GM18520 (cell line): ENCODE data around the gene CST1.

Experiments
- ATAC-seq: cut with Tn5 transposase; IDR thresholded peaks from one replicate; pipeline ENCODE4 v1.9.1; 2021; ENCODE audit not compliant: unreplicated experiment

CST1 gene

DNA sequence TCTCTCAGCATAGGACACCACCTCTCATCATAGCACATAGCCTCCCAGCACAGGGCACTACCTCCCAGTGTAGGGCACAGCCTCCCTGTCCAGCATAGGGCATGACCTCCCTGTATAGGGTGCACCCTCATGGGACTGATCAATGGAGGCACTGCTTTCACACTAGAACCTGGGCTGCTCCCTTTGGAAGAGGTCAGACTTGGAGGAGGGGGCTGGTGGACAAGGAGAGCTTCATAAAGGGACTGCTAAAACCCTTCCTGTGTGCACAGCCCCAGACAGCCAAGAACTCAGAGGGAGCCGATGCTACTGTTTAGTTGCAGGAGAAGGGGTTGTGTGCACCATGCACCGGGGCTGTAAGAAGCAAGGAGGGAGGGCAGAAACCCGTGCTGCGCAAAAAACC is 40.0 kb downstream of the CST1 start:
- no peak for ATAC-seq

DNA sequence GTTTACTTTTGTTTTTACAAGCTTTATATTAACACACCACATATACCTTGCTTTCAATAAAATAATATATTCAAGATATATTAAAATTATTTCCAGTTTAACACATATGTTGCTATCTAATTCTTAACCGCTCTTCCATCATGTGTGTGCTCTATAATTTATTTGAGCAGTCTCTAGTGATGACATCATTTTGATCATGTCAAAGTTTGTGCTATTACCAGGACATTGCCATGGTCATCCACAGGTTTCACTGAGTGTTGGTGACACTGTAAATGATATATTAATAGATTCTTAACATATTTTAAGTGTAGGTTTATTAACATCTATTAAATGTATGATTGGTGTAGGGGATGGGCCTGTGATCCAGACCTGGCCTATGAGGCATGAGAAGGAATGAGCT is 44.8 kb downstream of the CST1 start:
- no peak for ATAC-seq

GRCh38 chr20:23702021-23702420 is 48.7 kb downstream of the CST1 start:
- ATAC-seq, result no peak

DNA sequence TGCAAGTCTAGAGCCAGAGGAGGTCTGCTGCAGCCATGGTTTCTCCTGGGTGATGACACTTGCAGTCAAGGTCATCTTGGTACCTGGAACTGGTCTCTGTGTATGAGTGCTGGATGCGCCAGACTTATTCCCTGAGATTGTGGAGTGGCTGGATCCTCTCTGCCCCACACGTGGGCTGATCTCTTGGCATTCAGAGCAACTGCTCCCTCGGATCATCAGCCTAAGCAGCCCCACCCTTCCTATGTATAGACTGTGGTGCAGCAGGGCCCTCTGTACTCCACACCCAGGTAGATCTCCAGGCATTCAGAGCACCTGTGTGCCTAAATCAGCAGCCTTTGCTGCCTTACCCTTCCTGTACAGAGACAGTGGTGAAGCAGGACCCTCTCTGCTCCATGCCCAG is 49.8 kb downstream of the CST1 start:
- ATAC-seq, result no peak

DNA sequence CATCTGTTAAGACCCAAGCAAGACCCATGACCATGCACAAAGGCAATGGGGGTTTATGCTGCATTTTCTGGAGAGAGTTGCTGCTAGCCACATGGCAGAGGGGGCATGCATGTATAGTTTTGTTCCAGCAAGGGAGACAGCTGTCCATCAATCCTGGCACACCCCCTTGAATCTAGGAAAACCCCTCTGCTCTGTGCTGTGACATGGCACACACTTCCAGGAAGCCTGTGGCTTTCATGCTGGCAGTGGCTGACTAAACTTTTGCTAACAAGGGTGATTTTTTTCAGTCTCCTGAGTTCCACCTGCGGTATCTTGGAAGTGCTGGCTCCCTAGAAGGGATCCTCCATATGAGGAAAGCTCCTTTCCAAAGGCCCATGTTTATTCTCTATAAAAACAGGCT is 52.8 kb downstream of the CST1 start:
- no peak for ATAC-seq
